Mesenteric fat pad (tissue), 1 donor: ENCODE measurements around the gene BBS4. TPM values are rescaled to one million over a fixed set of nuclear protein-coding genes. Genes with fewer than 3 reads are reported as not detected.
"Not testable (repeated sequence)": the region's sequence is repeated elsewhere in the genome, so short reads cannot be mapped to it uniquely, and the experiment has no call there.

Source experiments
- DNase-seq: peaks from one replicate; pipeline ENCODE4 v3.0.0-alpha.2; 2020; ENCODE audit warnings: low spot score
- total RNA-seq: library from RNA; stranded (reverse); fragmentation: NEBNext Ultra II Directional; extraction: Animal tissue kit (Norgen Biotek cat#: 25700); gene quantifications from one replicate; pipeline ENCODE4 v1.2.1, GENCODE V29; 2021
- donor health status: DM: yes; HTN: yes; CAD: no.

Gene BBS4
- total RNA-seq, 1 donor from 2014 or later, result 10.2 TPM

GRCh38 chr15:72690938-72691337, 4.9 kb downstream of the BBS4 start:
- no peak for DNase-seq

- DNase-seq, result no peak
Measured at GRCh38 chr15:72698938-72699337, 12.9 kb downstream of the BBS4 start.

GRCh38 chr15:72700076-72700475, 14.1 kb downstream of the BBS4 start:
- no peak for DNase-seq

GRCh38 chr15:72706266-72706665, 20.3 kb downstream of the BBS4 start:
- DNase-seq, result no peak

- DNase-seq, result not testable (repeated sequence)
Measured at GRCh38 chr15:72708551-72709303, 22.7 kb downstream of the BBS4 start.

- DNase-seq, result no peak
Measured at GRCh38 chr15:72722071-72722696, 36.2 kb downstream of the BBS4 start.

- DNase-seq, result no peak
Measured at GRCh38 chr15:72724028-72724427, 38.0 kb downstream of the BBS4 start.

- no peak for DNase-seq
Measured at GRCh38 chr15:72725446-72725845, 39.4 kb downstream of the BBS4 start.

GRCh38 chr15:72725851-72726250, 39.8 kb downstream of the BBS4 start:
- not testable (repeated sequence) for DNase-seq

- no peak for DNase-seq
Measured at GRCh38 chr15:72727154-72727553, 41.1 kb downstream of the BBS4 start.

GRCh38 chr15:72728249-72728648, 42.2 kb downstream of the BBS4 start:
- not testable (repeated sequence) for DNase-seq

GRCh38 chr15:72728821-72729220, 42.8 kb downstream of the BBS4 start:
- no peak for DNase-seq

- DNase-seq, result no peak
Measured at GRCh38 chr15:72732086-72732485, 46.1 kb downstream of the BBS4 start.

GRCh38 chr15:72732516-72732915, 46.5 kb downstream of the BBS4 start:
- DNase-seq, result no peak

- DNase-seq, result no peak
Measured at GRCh38 chr15:72733941-72734738, 48.1 kb downstream of the BBS4 start.

GRCh38 chr15:72735111-72735510, 49.1 kb downstream of the BBS4 start:
- no peak for DNase-seq

- DNase-seq, result no peak
Measured at GRCh38 chr15:72737061-72737460, 51.1 kb downstream of the BBS4 start.

GRCh38 chr15:72737723-72738122, 51.7 kb downstream of the BBS4 start:
- DNase-seq, result no peak

- no peak for DNase-seq
Measured at GRCh38 chr15:72740219-72740618, 54.2 kb downstream of the BBS4 start.

- DNase-seq, result no peak
Measured at GRCh38 chr15:72749700-72750099, 63.7 kb downstream of the BBS4 start.

GRCh38 chr15:72751751-72752455, 65.9 kb downstream of the BBS4 start:
- DNase-seq, result no peak
